GM19351 (cell line): ENCODE results near the gene TERT.
"Not testable (repeated sequence)": the region's sequence is repeated elsewhere in the genome, so short reads cannot be mapped to it uniquely, and the experiment has no call there.

Experiments used
- ATAC-seq: cut with Tn5 transposase; IDR thresholded peaks from one replicate; pipeline ENCODE4 v1.9.1; 2021; ENCODE audit warnings: mild to moderate bottlenecking, moderate library complexity; ENCODE audit not compliant: unreplicated experiment

The TERT gene

GRCh38 chr5:1331861-1332405, 37.1 kb upstream of the TERT start:
- no peak for ATAC-seq

DNA sequence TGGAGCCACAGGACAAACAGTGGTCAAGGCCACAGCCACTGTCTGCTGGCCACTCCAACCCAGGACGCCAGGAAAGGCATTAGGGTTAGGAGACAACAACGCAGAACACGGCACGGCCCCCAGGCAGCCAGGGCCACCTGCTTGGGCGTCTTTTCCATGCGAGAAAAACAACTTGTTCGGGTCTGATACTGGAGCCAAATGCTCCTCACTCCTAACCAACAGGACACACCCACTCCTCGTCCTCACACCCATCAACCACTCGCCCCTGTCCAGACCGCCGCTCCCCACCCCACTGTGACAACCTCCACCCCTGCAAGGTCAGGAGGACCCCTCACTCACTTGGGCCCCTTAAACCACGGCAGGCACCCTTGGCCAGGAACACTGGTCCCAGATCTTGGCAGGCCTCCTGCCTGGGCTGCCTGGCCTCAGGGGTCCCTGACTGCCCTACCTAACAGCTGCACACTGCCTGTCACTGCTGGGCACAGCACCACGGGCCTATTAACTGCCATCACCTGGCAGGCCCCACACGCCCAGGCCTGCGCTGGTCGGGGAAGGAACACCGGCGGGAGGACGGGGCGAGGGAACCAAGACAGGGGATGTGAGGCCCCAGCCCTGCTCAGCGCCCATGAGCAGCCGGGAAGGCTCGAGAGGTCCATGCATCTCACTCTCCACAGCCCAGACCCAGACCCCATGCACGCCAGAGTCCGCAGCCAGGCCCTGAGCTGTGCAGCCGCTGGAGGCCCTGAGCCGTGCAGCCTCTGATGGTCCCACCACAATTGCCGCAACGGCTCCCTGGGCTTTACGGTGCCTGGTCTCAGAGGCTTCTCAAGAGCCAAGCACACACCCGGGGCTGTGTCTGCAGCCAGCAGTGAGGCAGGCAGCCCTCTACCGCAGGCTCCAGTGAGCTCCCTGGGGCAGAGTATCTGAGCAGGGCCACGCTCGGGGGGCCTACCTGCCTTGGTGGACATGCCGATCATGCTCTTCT, 36.3 kb upstream of the TERT start:
- no peak for ATAC-seq

DNA sequence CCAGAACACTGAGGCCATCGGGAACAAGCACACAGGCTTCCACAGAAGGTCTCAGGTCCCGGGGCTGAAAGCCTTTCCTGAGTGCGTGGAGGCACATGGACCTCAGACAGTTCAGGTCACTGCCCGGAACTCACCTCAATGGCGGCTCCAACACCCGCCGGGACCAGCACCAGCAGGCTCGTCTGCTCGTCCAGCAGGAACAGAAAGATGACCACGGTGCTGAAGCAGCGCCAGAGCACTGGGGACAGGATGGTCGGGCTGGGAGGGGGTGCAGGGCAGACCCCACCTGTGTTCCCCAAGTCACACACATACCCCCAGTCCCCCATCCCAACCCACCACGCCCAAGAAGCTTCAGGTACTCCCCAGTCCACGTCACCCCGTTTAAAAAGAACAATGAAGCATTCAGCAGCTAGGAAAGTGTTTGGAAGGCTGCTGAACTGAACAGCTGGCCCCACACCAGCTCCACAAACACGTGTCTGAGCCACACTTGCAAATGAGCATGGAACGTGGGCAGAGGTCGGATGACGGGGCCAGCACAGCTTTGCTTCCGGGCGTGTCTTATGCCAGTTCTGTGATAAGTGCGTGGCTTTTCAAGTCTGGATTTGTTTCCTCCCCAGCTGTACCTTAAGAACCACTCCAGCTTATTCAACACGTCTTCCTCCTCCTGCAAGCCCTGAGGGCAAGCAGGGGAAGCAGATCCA, 35.4 kb upstream of the TERT start:
- no peak for ATAC-seq

- no peak for ATAC-seq
Observed at GRCh38 chr5:1329111-1329579, 34.3 kb upstream of the TERT start.

DNA sequence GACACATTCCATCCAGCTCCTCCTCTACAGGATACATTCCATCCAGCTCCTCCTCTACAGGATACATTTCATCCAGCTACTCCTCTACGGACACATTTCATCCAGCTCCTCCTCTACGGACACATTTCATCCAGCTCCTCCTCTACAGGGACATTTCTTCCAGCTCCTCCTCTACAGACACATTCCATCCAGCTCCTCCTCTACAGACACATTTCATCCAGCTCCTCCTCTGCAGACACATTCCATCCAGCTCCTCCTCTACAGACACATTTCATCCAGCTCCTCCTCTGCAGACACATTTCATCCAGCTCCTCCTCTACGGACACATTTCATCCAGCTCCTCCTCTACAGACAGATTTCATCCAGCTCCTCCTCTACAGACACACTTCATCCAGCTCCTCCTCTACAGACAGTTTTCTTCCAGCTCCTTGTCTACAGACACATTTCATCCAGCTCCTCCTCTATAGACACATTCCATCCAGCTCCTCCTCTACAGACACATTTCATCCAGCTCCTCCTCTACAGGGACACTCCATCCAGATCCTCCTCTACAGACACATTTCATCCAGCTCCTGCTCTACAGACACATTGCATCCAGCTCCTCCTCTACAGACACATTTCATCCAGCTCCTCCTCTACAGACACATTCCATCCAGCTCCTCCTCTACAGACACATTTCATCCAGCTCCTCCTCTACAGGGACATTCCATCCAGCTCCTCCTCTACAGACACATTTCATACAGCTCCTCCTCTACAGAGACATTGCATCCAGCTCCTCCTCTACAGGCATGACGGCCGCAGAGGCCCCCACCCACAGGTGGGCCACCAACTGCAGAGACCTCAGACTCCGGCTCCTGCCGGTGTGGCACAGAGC, 33.6 kb upstream of the TERT start:
- not testable (repeated sequence) for ATAC-seq

GRCh38 chr5:1326901-1327756, 32.3 kb upstream of the TERT start:
- not testable (repeated sequence) for ATAC-seq

DNA sequence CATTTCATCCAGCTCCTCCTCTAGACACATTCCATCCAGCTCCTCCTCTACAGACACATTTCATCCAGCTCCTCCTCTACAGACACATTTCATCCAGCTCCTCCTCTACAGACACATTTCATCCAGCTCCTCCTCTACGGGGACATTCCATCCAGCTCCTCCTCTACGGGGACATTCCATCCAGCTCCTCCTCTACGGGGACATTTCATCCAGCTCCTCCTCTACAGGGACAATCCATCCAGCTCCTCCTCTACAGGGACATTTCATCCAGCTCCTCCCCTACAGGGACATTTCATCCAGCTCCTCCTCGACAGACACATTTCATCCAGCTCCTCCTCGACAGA, 31.6 kb upstream of the TERT start:
- ATAC-seq, result not testable (repeated sequence)

GRCh38 chr5:1325870-1326531, 31.1 kb upstream of the TERT start:
- ATAC-seq, result no peak

DNA sequence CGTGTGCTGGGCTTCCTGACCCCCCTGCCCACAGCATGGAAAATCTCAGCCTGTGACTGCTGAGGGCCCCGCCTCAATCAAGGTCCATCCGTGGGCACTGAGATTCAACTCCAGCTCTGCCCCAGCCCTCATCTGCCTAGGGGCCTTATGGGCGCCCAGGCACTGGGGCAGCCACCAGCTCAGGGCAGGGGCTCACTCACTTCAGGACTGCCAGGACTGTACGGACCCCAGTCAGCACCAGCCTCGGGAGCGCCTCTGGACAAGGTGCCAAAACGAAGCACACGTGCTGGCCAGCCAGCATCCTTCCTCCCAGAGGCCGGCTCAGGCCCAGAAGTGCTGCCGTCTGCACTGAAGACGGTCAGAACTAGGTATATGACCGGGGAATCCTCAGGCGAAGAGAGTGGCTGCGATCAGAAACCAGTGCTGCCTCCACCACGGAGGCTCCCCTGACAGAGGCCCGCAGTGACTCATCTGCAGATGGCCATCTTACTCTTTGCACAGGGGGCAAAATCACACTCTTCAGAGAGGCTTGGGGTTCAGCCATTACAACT, 30.4 kb upstream of the TERT start:
- ATAC-seq, result no peak

DNA sequence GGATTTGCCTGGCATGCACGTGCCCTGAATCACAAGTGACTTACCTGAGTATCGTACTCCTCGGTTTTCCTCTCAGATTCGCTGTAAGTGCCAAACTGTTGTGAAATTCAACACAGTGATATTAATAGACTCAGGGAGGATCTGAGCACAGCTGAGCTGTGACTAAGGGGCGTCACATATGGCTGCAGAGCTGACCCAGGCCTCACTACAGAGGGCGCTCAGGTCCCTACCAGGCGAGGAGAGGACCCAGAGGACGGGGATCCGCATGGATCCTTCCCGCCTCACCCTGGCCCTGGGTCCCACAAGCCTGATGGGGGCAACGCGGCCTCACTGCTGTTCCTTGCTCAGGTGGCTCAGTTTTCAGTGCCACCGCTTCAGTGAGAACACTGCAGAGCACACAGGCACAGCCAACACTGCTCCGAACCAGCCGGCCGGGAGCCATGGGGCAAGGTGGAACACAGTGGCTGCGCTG, 29.9 kb upstream of the TERT start:
- ATAC-seq, result no peak

GRCh38 chr5:1324301-1324700, 29.4 kb upstream of the TERT start:
- no peak for ATAC-seq

- ATAC-seq, result no peak
Observed at GRCh38 chr5:1323803-1324173, 28.9 kb upstream of the TERT start.

DNA sequence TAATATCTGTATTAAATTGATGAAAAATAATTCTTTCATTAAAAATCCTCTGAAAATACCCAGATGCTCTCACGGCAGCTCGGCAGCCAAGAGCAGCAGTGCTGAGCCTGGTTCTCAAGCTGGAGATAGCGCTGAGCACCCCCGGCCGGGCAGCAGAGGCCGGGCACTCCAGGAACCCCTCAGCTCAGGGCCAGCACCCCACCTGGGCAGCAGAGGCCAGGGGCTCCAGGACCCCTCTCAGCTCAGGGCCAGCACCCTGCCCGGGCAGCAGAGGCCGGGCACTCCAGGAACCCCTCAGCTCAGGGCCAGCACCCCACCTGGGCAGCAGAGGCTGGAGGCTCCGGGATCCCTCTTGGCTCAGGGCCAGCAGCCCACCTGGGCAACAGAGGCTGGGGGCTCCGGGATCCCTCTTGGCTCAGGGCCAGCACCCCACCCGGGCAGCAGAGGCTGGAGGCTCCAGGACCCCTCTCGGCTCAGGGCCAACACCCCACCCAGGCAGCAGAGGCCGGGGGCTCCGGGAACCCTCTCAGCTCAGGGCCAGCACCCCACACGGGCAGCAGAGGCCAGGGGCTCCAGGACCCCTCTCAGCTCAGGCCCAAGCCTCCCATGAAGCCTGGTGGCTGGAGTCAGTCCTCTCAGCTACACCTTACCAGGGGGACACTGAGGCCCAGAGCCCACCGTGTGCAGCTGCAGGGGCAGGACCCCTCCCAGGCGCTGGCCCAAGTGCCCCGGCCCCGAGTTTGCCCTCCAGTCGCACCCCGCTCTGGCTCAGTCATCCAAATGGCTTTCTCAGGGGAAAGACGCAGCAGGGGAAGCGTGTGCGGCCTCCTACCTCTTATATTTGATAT, 28.3 kb upstream of the TERT start:
- no peak for ATAC-seq

- no peak for ATAC-seq
Observed at GRCh38 chr5:1322036-1322900, 27.4 kb upstream of the TERT start.

- ATAC-seq, result no peak
Observed at GRCh38 chr5:1321576-1321975, 26.7 kb upstream of the TERT start.

DNA sequence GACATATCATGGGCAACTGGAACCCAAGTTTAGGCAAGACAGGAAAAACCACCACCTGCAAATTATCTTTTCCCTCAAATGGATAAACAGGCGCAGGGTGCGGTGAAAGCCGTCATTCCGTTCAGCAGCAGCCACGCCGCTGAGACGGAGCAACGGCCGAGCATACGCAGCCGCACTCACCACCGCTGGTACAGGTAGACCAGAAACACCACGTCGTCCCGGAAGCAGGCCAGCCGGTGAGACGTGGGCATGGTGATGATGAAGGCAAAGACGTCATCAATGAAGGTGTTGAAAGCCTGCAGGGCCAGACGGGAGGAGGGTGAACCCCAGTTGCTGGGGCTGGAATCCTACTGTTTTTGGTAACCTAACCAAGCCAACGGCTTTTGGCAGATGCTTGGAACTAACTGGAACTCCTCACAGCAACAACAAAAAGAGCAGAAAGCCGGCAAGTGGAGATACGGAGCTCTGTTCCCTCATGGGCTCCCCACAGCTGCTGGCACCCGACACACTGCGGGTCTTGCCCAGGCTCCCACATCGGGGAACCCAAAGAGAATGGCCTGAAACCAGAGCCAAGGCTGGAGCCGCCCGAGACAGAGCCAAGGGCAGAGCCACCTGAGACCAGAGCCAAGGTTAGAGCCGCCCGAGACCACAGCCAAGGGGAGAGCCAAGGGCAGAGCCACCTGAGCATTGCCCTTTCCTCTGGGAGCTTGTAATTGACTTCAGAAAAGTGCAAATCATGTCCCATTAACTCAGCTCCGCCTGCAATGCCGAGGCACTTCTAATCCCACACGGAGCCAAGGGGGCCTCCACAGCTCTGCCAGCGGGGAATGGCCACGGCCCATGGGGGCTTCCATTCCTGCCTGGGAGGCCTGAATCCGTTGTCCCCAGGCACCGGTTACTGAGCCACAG, 25.8 kb upstream of the TERT start:
- ATAC-seq, result no peak
